HEK293T (cell line): ENCODE measurements around the gene NKD2.

Source experiments
- ARNT ChIP-seq: fragments of 450-650 bp; IDR thresholded peaks from 2 replicates; pipeline ENCODE4 v1.6.1; 2017; ENCODE audit warnings: mild to moderate bottlenecking
- BHLHE40 ChIP-seq: fragments of 450-650 bp; IDR thresholded peaks from 2 replicates; pipeline ENCODE4 v1.6.1; 2016; ENCODE audit warnings: mild to moderate bottlenecking, moderate library complexity, borderline replicate concordance
- CTBP1 ChIP-seq: fragments of 450-650 bp; IDR thresholded peaks from 2 replicates; pipeline ENCODE4 v1.6.1; 2016; ENCODE audit warnings: borderline replicate concordance
- ELF4 ChIP-seq: fragments of 450-650 bp; IDR thresholded peaks from 2 replicates; pipeline ENCODE4 v1.6.1; 2017; ENCODE audit warnings: antibody characterized with exemption
- FOXA1 ChIP-seq: fragments of 450-650 bp; IDR thresholded peaks from 2 replicates; pipeline ENCODE4 v1.6.1; 2016; ENCODE audit warnings: mild to moderate bottlenecking
- FOXK2 ChIP-seq: fragments of 450-650 bp; IDR thresholded peaks from 2 replicates; pipeline ENCODE4 v1.6.1; 2016; ENCODE audit warnings: mild to moderate bottlenecking
- FOXM1 ChIP-seq: fragments of 450-650 bp; IDR thresholded peaks from 2 replicates; pipeline ENCODE4 v1.6.1; 2017; ENCODE audit warnings: mild to moderate bottlenecking, borderline replicate concordance
- L3MBTL2 ChIP-seq: fragments of 450-650 bp; conservative IDR thresholded peaks from 2 replicates; pipeline ENCODE4 v1.6.1; 2016; ENCODE audit warnings: mild to moderate bottlenecking
- LEF1 ChIP-seq: fragments of 450-650 bp; IDR thresholded peaks from 2 replicates; pipeline ENCODE4 v1.6.1; 2017; ENCODE audit warnings: mild to moderate bottlenecking, borderline replicate concordance
- PKNOX1 ChIP-seq: fragments of 450-650 bp; IDR thresholded peaks from 2 replicates; pipeline ENCODE4 v1.6.1; 2016
- SP1 ChIP-seq: fragments of 450-650 bp; IDR thresholded peaks from 2 replicates; pipeline ENCODE4 v1.6.1; 2017
- SUZ12 ChIP-seq: fragments of 450-650 bp; IDR thresholded peaks from 2 replicates; pipeline ENCODE4 v1.6.1; 2016; ENCODE audit warnings: mild to moderate bottlenecking
- TARDBP ChIP-seq: fragments of 450-650 bp; IDR thresholded peaks from 2 replicates; pipeline ENCODE4 v1.6.1; 2016
- ZNF384 ChIP-seq: fragments of 450-650 bp; IDR thresholded peaks from 2 replicates; pipeline ENCODE4 v1.6.1; 2016

- no peak for TF ChIP-seq ELF4
- no peak for TF ChIP-seq FOXM1
- no peak for TF ChIP-seq FOXA1
- TF ChIP-seq SUZ12: no peak
- TF ChIP-seq FOXK2: no peak
- TF ChIP-seq L3MBTL2: no peak
- no peak for TF ChIP-seq PKNOX1
- TF ChIP-seq ZNF384: no peak
- TF ChIP-seq ARNT: no peak
- TF ChIP-seq LEF1: no peak
- no peak for TF ChIP-seq SP1
- TF ChIP-seq TARDBP: no peak
- no peak for TF ChIP-seq BHLHE40
- no peak for TF ChIP-seq CTBP1
Measured at GRCh38 chr5:1005904-1006655, 2.5 kb upstream of the NKD2 start.
